DOHH2 (cell line): Measurements from ENCODE around the gene OXCT2.
"Not testable (repeated sequence)": the region's sequence is repeated elsewhere in the genome, so short reads cannot be mapped to it uniquely, and the experiment has no call there.

Experiments used
- H3F3A ChIP-seq: fragments of 200-600 bp; sonication (generic), shearing (Covaris generic); 2 replicates; pipeline ENCODE4 v1.6.0; 2016; ENCODE audit warnings: antibody characterized with exemption, mild to moderate bottlenecking; ENCODE audit not compliant: control insufficient read depth, insufficient read depth
- H3K27ac ChIP-seq: fragments of 200-600 bp; sonication (generic); 2 replicates; pipeline ENCODE4 v1.5.1; 2014; ENCODE audit warnings: low read depth, mild to moderate bottlenecking, low read length, moderate library complexity
- H3K27me3 ChIP-seq: fragments of 200-600 bp; sonication (generic); 2 replicates; pipeline ENCODE4 v1.6.1; 2014; ENCODE audit warnings: mild to moderate bottlenecking, low read length, mixed read lengths; ENCODE audit not compliant: control insufficient read depth
- H3K36me3 ChIP-seq: fragments of 200-600 bp; sonication (generic); 2 replicates; pipeline ENCODE4 v1.6.1; 2014; ENCODE audit warnings: mild to moderate bottlenecking, low read length, moderate library complexity, mixed read lengths; ENCODE audit not compliant: control insufficient read depth
- H3K4me1 ChIP-seq: fragments of 200-600 bp; sonication (generic); 2 replicates; pipeline ENCODE4 v1.6.1; 2014; ENCODE audit warnings: mild to moderate bottlenecking, low read length, mixed read lengths; ENCODE audit not compliant: control insufficient read depth
- H3K4me2 ChIP-seq: fragments of 200-600 bp; sonication (generic); 2 replicates; pipeline ENCODE4 v1.6.0; 2014; ENCODE audit warnings: mild to moderate bottlenecking, low read length, moderate library complexity
- H3K4me3 ChIP-seq: fragments of 200-600 bp; sonication (generic); 2 replicates; pipeline ENCODE4 v1.5.1; 2014; ENCODE audit warnings: mild to moderate bottlenecking, low read length, mixed read lengths
- H3K79me2 ChIP-seq: fragments of 200-600 bp; sonication (generic); 2 replicates; pipeline ENCODE4 v1.6.1; 2014; ENCODE audit warnings: mild to moderate bottlenecking, low read length, mixed read lengths; ENCODE audit not compliant: control insufficient read depth
- H3K9me2 ChIP-seq: fragments of 200-600 bp; sonication (generic); replicated peaks from 2 replicates; pipeline ENCODE4 v1.6.1; 2014; ENCODE audit warnings: mild to moderate bottlenecking, low read length, mixed read lengths; ENCODE audit not compliant: control insufficient read depth
- H3K9me3 ChIP-seq: fragments of 200-600 bp; sonication (generic); 2 replicates; pipeline ENCODE4 v1.6.1; 2014; ENCODE audit warnings: antibody characterized with exemption, low read length, mixed read lengths; ENCODE audit not compliant: control insufficient read depth, insufficient read depth
- H4K20me1 ChIP-seq: fragments of 200-600 bp; sonication (generic); 2 replicates; pipeline ENCODE4 v1.6.0; 2014; ENCODE audit warnings: low read depth, mild to moderate bottlenecking, antibody characterized with exemption, low read length, moderate library complexity; ENCODE audit not compliant: control insufficient read depth, insufficient read depth
- EZH2phosphoT487 ChIP-seq: fragments of 200-600 bp; sonication (generic); IDR thresholded peaks from 2 replicates; pipeline ENCODE4 v1.6.1; 2017; ENCODE audit warnings: borderline replicate concordance, mild to moderate bottlenecking, antibody characterized with exemption, low read length, moderate library complexity, mixed read lengths
- TF ChIP-seq, protein P1 (sequence below): fragments of 200-600 bp; sonication (generic); IDR thresholded peaks from one replicate; pipeline ENCODE4 v1.5.1; 2014; ENCODE audit warnings: antibody characterized with exemption, mild to moderate bottlenecking, low read depth, low read length; ENCODE audit not compliant: poor library complexity, severe bottlenecking

Gene OXCT2

DNA sequence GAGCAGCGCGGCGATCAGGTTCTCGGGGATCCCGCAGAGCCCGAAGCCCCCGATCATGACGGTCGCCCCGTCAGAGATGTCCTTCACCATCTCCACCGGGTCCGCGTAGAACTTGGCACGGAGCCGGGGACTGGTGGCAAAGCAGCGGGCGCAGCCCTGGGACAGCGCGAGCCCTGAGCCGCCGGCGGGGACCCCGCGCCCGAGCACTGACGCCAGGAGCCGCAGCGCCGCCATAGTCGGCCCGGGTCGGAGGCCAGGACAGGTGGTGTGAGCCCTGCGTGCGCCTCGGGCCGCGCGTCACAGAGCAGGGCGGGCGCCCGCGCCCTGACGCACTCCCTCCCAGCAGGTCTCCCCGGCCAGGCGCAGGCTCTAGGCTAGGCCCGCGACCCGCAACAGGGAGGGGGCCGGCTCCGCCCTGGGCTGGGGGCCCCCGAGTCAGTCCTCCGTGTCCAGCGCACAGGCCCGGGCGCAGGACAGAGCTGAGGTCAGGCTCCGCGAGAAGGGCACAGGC, at the start of gene OXCT2:
Gene OXCT2 (minus strand): TSS at position 327 of the 511 bp plus-strand sequence. CDS start 93 bp downstream, at position 234.
- H3K27me3 ChIP-seq, H3K36me3 ChIP-seq, H3K79me2 ChIP-seq, H3K4me3 ChIP-seq, H3F3A ChIP-seq, H3K4me1 ChIP-seq, H3K9me2 ChIP-seq, H4K20me1 ChIP-seq, H3K9me3 ChIP-seq, H3K4me2 ChIP-seq, H3K27ac ChIP-seq: not testable (repeated sequence)

DNA sequence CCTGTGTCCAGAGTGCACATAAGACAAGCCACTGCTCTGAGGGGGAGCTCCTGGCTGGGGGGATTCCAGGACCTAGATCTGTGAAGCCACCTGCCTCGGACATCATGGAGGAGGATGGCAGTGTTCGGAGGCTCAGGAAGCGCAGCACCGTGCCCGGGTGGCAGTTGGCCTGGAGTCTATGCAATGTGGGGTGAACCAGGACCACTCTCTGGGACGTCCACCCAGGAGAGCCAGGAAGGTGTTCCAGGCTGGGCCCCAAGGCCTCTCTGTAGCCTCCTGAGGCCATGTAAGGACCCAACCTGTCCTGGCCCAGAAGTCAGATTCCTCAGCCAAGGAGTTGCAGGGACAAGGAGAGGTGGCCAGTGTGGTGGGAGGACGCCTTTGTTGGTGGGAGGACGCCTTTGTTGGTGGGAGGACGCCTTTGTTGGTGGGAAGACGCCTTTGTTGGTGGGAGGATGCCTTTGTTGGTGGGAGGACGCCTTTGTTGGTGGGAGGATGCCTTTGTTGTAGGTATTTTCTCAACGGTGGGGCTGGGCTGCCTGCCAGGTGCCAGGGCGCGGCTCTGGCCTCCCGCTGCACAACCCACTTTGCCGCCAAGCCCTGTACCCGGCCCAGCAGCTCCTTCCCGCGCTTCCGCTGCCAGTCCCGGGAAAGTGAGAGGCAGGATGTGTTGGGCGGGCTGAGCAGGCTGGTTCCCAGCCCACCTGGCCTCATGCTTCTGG, 48.1 kb upstream of the OXCT2 start:
- Histone ChIP-seq H3K9me3 (no peaks in the 10 kb centered on the region), H3K4me3 (no peak overlapping the region), H3K27ac (no peak overlapping the region)

DNA sequence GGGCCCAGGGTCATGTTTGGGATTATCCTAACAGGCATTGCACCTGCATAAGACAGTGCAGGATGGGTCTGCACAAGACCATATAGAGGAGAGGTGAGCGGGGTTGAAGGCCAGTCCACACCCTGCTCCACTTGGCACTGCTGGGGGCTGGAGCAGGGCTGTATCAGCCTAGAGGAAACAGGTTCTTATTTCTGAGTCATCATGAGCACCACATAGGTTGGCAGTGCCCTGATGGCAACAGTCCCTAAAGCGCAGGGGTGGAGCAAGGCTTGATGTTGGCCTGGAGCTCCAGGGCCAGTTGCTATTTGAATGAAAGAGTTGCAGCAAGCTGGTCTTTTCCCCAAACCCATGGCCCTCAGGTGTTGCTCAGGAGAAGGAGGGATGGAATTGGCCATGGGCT, 47.3 kb upstream of the OXCT2 start:
- H3K4me2 ChIP-seq = no peak overlapping the region
- no peaks in the 10 kb centered on the region for H3F3A ChIP-seq
- no peaks in the 10 kb centered on the region for H3K9me3 ChIP-seq
- no peaks in the 10 kb centered on the region for H3K27me3 ChIP-seq
- H4K20me1 ChIP-seq = no peaks in the 10 kb centered on the region
- no peaks in the 10 kb centered on the region for H3K79me2 ChIP-seq
- no peaks in the 10 kb centered on the region for H3K36me3 ChIP-seq
- H3K4me1 ChIP-seq = peaks cover 15% of the 10 kb centered on the region
- H3K4me3 ChIP-seq = no peak overlapping the region
- H3K9me2 ChIP-seq = no peaks in the 10 kb centered on the region
- no peak for TF ChIP-seq EZH2phosphoT487
- TF ChIP-seq, protein P1, sequence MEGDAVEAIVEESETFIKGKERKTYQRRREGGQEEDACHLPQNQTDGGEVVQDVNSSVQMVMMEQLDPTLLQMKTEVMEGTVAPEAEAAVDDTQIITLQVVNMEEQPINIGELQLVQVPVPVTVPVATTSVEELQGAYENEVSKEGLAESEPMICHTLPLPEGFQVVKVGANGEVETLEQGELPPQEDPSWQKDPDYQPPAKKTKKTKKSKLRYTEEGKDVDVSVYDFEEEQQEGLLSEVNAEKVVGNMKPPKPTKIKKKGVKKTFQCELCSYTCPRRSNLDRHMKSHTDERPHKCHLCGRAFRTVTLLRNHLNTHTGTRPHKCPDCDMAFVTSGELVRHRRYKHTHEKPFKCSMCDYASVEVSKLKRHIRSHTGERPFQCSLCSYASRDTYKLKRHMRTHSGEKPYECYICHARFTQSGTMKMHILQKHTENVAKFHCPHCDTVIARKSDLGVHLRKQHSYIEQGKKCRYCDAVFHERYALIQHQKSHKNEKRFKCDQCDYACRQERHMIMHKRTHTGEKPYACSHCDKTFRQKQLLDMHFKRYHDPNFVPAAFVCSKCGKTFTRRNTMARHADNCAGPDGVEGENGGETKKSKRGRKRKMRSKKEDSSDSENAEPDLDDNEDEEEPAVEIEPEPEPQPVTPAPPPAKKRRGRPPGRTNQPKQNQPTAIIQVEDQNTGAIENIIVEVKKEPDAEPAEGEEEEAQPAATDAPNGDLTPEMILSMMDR = no peak
- H3K27ac ChIP-seq = no peak overlapping the region

More for the DNA sequence above, 48.1 kb upstream of the OXCT2 start:
- Histone ChIP-seq H4K20me1 (no peaks in the 10 kb centered on the region), H3K27me3 (no peaks in the 10 kb centered on the region), H3K36me3 (no peaks in the 10 kb centered on the region), H3K4me2 (no peak overlapping the region), H3K4me1 (peaks cover 15% of the 10 kb centered on the region), H3K79me2 (no peaks in the 10 kb centered on the region), H3K9me2 (no peaks in the 10 kb centered on the region), H3F3A (no peaks in the 10 kb centered on the region)
- TF ChIP-seq, protein P1 = no peak
- TF ChIP-seq EZH2phosphoT487 = no peak

DNA sequence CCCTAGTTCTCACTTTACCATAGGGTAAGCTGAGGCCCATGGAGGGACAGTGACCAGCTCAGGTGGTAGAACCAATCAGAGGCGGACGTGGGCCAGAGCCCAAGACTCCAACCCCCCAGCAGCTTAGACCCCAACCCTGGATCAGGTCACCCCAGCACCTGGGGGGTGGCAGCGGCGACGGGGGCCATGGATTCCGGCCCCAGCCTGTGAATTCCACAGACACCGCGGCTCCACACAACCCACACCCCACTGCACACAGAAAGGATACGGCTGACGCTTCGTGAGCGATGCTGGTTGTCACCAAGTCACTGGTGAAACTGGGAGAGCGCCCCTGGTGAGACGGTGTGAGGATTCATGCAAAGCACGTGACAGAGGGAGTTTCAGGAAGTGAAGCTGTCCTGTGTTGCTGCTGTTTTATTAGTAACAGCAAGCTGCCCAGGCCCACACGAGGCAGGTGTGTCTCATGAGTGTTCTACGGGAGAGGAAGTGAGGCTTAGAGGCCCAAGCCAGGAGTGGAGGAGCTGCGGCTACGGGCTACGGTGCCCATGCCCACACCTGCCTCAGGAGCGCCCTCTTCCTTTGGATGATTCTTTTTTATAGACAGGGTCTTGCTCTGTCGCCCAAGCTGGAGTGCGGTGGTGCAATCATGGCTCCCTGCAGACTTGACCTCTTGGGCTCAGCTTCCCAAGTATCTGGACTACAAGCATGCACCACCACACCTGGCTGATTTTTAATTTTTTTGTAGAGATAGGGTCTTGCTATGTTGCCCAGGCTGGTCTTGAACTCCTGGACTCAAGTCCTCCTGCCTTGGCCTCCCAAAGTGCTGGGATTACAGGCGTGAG, 46.2 kb upstream of the OXCT2 start:
- H3F3A ChIP-seq, H3K9me3 ChIP-seq, H3K9me2 ChIP-seq, H3K27me3 ChIP-seq, H4K20me1 ChIP-seq, H3K36me3 ChIP-seq, H3K79me2 ChIP-seq: not testable (repeated sequence)
- Histone ChIP-seq H3K27ac (peak overlapping the region; percentile 60), H3K4me2 (peak overlapping the region; percentile 52), H3K4me1 (peaks cover 15% of the 10 kb centered on the region), H3K4me3 (peak overlapping the region; percentile 55)
- TF ChIP-seq, protein P1 = peak; percentile 71
